ENCODE data around the gene CD7.

CD7 gene

GRCh38 chr17:82301916-82302567 is 15.4 kb downstream of the CD7 start:
- no peaks in the 10 kb centered on the region for H3K9me3 ChIP-seq (ENCODE audit: insufficient read depth, low read length)
- H3K79me2 ChIP-seq (ENCODE audit: low read length): no peaks in the 10 kb centered on the region
- peaks cover 7% of the 10 kb centered on the region for H3K27me3 ChIP-seq (ENCODE audit: low read depth, low read length)
- no peak overlapping the region for H3K4me3 ChIP-seq (ENCODE audit: low read length)
- peaks cover 17% of the 10 kb centered on the region for H3K4me1 ChIP-seq (ENCODE audit: low read length)
- TF ChIP-seq, protein P1, sequence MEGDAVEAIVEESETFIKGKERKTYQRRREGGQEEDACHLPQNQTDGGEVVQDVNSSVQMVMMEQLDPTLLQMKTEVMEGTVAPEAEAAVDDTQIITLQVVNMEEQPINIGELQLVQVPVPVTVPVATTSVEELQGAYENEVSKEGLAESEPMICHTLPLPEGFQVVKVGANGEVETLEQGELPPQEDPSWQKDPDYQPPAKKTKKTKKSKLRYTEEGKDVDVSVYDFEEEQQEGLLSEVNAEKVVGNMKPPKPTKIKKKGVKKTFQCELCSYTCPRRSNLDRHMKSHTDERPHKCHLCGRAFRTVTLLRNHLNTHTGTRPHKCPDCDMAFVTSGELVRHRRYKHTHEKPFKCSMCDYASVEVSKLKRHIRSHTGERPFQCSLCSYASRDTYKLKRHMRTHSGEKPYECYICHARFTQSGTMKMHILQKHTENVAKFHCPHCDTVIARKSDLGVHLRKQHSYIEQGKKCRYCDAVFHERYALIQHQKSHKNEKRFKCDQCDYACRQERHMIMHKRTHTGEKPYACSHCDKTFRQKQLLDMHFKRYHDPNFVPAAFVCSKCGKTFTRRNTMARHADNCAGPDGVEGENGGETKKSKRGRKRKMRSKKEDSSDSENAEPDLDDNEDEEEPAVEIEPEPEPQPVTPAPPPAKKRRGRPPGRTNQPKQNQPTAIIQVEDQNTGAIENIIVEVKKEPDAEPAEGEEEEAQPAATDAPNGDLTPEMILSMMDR (IDR thresholded peaks at IDR 0.05; ENCODE audit: low read depth, low read length): no peak
- no peak for TF ChIP-seq EZH2phosphoT487 (IDR thresholded peaks at IDR 0.05; ENCODE audit: low read depth)
- H2AFZ ChIP-seq (ENCODE audit: low read depth, low read length): no peak overlapping the region
- no peaks in the 10 kb centered on the region for H3K36me3 ChIP-seq (replicated peaks; ENCODE audit: low read depth, low read length)
- H3K9ac ChIP-seq (ENCODE audit: low read length): no peak overlapping the region
- no peaks in the 10 kb centered on the region for H4K20me1 ChIP-seq (ENCODE audit: insufficient read depth, low read length)
- H3K27ac ChIP-seq (ENCODE audit: low read length): no peak overlapping the region
- no peak overlapping the region for H3K4me2 ChIP-seq (ENCODE audit: low read length)

GRCh38 chr17:82301300-82301915 is 16.0 kb downstream of the CD7 start:
- peak overlapping the region; percentile 85 for H3K4me2 ChIP-seq (ENCODE audit: low read length)
- H4K20me1 ChIP-seq (ENCODE audit: insufficient read depth, low read length): no peaks in the 10 kb centered on the region
- H3K27me3 ChIP-seq (ENCODE audit: low read depth, low read length): peaks cover 9% of the 10 kb centered on the region
- no peaks in the 10 kb centered on the region for H3K79me2 ChIP-seq (ENCODE audit: low read length)
- no peaks in the 10 kb centered on the region for H3K9me3 ChIP-seq (ENCODE audit: insufficient read depth, low read length)
- H3K27ac ChIP-seq (ENCODE audit: low read length): no peak overlapping the region
- peak overlapping the region; percentile 92; the same call in 1 of the 2 replicates for H2AFZ ChIP-seq (ENCODE audit: low read depth, low read length)
- TF ChIP-seq EZH2phosphoT487 (IDR thresholded peaks at IDR 0.05; ENCODE audit: low read depth): no peak
- TF ChIP-seq, protein P1 (IDR thresholded peaks at IDR 0.05; ENCODE audit: low read depth, low read length): no peak
- peaks cover 23% of the 10 kb centered on the region for H3K4me1 ChIP-seq (ENCODE audit: low read length)
- peak overlapping the region; percentile 36; the same call in 1 of the 2 replicates for H3K9ac ChIP-seq (ENCODE audit: low read length)
- H3K36me3 ChIP-seq (replicated peaks; ENCODE audit: low read depth, low read length): no peaks in the 10 kb centered on the region
- peak overlapping the region; percentile 65 for H3K4me3 ChIP-seq (ENCODE audit: low read length)

DNA sequence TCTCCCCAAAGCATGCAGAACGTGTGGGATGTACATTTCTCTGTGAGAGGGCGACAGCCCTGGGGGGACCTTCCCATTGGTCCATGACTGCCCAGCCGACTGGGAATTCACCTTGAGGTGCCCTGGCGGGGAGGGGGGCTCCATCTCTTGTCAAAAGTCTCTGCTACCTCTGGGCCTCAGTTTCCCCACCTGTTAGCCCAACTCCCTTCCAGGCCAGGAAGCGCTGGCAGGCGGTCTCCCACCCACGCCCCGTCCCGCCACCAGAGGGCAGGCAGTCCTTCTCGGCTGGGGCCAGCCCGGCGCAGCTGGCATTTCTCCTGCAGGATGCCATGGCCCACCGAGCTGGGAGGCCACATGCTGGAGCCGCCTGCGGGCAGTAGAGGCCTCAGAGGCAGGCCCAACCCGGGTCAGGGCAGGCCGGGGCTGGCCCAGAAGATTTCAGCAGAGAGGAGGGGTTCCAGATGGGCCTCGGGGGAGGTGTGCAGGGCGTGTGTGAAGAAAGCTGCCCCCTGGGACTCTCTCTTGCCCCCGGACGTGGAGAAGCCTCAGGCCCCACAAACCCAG is 16.6 kb downstream of the CD7 start:
- Histone ChIP-seq H3K79me2 (ENCODE audit: low read length) (no peaks in the 10 kb centered on the region), H3K27me3 (ENCODE audit: low read depth, low read length) (peaks cover 10% of the 10 kb centered on the region), H3K9ac (ENCODE audit: low read length) (peak overlapping the region; percentile 36; the same call in 1 of the 2 replicates), H3K4me1 (ENCODE audit: low read length) (peaks cover 25% of the 10 kb centered on the region), H4K20me1 (ENCODE audit: insufficient read depth, low read length) (no peaks in the 10 kb centered on the region), H2AFZ (ENCODE audit: low read depth, low read length) (peak overlapping the region; percentile 92), H3K36me3 (replicated peaks; ENCODE audit: low read depth, low read length) (no peaks in the 10 kb centered on the region), H3K4me2 (ENCODE audit: low read length) (peak overlapping the region; percentile 85), H3K27ac (ENCODE audit: low read length) (no peak overlapping the region), H3K4me3 (ENCODE audit: low read length) (peak overlapping the region; percentile 65), H3K9me3 (ENCODE audit: insufficient read depth, low read length) (no peaks in the 10 kb centered on the region)
- no peak for TF ChIP-seq EZH2phosphoT487 (IDR thresholded peaks at IDR 0.05; ENCODE audit: low read depth)
- TF ChIP-seq, protein P1 (IDR thresholded peaks at IDR 0.05; ENCODE audit: low read depth, low read length): peak; percentile 81

DNA sequence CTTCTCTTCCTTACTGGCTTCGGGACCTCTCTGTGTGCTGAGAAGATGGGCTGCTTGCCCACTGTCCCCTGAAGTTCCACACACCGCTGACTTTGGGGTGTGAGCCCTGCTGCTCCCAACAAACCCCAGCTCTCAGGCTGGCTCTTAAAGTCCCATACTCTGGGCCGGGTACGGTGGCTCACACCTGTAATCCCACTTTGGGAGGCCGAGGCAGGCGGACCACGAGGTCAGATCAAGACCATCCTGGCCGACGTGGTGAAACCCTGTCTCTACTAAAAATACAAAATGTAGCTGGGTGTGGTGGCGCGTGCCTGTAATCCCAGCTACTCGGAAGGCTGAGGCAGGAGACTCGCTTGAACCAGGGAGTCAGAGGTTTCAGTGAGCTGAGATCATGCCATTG is 17.2 kb downstream of the CD7 start:
- Histone ChIP-seq H3K27ac (ENCODE audit: low read length) (no peak overlapping the region), H3K4me3 (ENCODE audit: low read length) (no peak overlapping the region), H2AFZ (ENCODE audit: low read depth, low read length) (no peak overlapping the region), H4K20me1 (ENCODE audit: insufficient read depth, low read length) (no peaks in the 10 kb centered on the region), H3K27me3 (ENCODE audit: low read depth, low read length) (peaks cover 10% of the 10 kb centered on the region), H3K36me3 (replicated peaks; ENCODE audit: low read depth, low read length) (no peaks in the 10 kb centered on the region), H3K4me1 (ENCODE audit: low read length) (peaks cover 25% of the 10 kb centered on the region), H3K4me2 (ENCODE audit: low read length) (no peak overlapping the region), H3K9ac (ENCODE audit: low read length) (no peak overlapping the region), H3K79me2 (ENCODE audit: low read length) (no peaks in the 10 kb centered on the region), H3K9me3 (ENCODE audit: insufficient read depth, low read length) (no peaks in the 10 kb centered on the region)
- TF ChIP-seq EZH2phosphoT487 (IDR thresholded peaks at IDR 0.05; ENCODE audit: low read depth): no peak
- TF ChIP-seq, protein P1 (IDR thresholded peaks at IDR 0.05; ENCODE audit: low read depth, low read length): no peak
